HG02840 (cell line): Measurements from ENCODE around the gene DGKB.

ENCODE experiments used
- ATAC-seq: cut with Tn5 transposase; IDR thresholded peaks from one replicate; pipeline ENCODE4 v1.9.1; 2021; ENCODE audit warnings: mild to moderate bottlenecking, moderate library complexity, moderate number of reproducible peaks; ENCODE audit not compliant: unreplicated experiment, low FRiP score

DGKB gene

GRCh38 chr7:14868937-14869336 is 33.6 kb downstream of the DGKB start:
- no peak for ATAC-seq

DNA sequence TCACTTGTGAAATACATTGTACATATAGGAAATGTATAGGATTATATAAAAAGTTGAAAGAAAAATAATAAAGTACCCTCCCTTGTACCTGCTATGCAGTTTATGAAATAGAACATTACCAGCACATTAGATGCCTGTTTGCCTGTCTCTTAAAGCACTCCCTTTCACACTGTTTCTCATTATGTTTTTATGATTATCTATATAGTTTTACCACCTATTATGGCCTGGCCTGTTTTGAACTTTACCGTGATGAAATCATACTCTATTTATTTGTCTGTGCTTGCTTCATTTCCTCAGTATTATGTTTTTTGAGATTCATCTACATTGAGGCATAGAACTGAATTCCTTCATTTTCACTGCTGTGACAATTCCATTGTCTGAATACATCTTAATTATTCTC is 41.1 kb downstream of the DGKB start:
- ATAC-seq: no peak

GRCh38 chr7:14859267-14859666 is 43.3 kb downstream of the DGKB start:
- ATAC-seq: no peak

- no peak for ATAC-seq
Observed at GRCh38 chr7:14858866-14859265, 43.7 kb downstream of the DGKB start.

DNA sequence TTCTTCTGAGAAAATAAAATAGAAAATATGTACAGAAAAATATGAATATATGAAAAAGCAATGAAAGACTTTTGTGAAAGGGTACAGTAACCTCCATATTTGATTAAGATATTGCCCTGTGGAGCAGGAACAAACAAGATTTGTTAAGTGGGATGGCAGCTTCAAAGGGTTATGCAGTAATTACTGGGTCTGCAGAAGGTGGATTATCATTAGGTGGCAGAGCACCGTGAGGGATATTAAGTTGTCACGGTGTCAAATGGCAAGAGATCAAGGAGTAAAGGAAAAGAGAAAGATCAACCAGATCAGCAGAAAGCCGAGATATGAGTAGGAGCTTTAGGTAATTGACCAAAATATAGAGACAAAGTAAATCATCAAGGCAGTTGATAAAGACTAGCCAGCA is 44.1 kb downstream of the DGKB start:
- ATAC-seq: no peak

DNA sequence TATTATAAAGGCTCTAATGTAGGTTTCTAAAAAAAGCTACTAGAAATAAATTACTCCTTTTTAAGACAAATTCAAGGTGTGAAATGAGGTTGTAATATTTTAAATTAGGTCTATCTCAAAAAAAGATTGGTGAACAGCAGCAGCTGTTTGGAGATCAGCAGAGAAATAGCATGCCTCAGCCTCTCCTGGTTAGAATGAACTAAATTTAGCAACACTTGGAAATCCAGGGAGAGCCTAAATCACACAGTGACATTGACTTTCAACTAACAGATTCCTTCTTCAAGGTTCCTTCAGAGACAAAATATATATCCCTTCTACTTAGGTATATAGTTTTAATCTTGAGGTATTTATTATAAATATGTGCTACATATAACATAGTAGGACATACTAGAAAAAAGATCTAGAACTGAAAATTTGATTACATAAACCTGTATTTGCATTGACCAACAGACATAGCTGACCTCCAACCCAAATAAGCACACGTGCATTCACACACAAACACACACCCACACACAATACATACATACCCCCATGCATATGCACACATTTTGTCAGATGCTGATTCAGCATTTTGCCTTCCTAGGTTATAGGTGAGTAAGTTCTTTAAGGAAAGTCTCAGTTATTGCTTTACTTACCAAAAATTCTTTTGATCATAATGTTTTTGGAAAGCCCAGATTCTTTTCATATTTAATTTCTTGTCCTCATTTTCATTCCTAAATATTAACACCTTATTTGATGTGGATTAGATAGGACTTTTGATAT is 47.3 kb downstream of the DGKB start:
- ATAC-seq: no peak

- no peak for ATAC-seq
Observed at GRCh38 chr7:14854471-14854870, 48.1 kb downstream of the DGKB start.

DNA sequence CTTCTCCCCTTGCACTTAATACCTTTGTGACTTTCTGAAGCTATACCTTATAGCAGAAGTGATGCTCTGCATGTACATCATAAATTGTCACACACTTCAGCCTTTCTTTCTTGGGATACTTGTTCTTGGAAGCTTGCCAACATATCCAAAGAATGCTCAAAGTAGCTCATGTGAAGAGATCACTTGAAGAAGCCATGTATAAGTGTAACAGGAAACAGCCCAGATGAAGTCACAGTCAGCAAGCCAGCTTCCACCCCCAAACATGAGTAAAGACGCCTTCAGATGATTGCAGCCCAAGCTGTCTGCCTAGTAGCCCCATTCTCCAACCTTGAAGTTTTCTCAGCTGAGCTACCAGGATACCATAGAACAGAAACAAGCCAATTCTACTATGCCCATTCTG is 50.9 kb downstream of the DGKB start:
- no peak for ATAC-seq

GRCh38 chr7:14850039-14850438 is 52.5 kb downstream of the DGKB start:
- no peak for ATAC-seq

DNA sequence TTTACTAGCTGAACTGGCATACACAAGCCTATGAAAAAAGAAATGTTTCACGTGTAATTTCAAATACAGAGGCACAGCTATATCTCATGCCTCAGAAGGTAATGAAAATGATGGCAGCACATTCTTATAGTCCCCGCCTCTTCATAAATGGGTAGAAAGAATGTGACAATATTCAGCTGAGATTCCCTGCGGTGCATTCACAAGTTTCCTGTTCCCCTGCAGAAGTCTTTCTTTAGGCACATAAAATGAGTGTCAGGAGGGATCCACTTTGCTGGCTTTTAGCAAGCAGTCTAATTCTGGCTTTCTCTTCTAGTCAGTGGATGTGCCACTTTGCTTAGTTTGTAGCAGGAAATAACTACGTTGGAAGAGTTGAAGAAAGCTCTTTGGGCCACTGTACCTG is 56.1 kb downstream of the DGKB start:
- ATAC-seq: no peak

GRCh38 chr7:14843755-14844154 is 58.8 kb downstream of the DGKB start:
- ATAC-seq: no peak

DNA sequence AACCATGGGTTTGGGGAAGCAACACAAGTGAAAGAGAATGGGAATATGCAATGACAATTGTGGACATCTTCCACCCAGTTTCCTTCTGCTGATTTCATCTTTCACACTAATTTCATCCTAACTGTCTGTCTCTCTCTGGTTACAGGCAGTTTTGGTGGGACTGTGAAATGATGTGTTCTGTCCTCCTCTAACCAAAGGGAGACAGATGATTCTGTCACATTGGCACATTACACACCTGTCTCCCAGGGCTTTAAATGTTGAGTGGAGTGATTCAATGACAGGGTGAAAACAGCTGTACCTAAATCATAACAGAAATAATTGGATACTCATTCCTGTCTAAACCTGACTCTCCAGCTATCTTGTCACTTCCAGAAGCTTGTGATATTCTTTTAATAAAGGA is 60.0 kb downstream of the DGKB start:
- no peak for ATAC-seq

- ATAC-seq: no peak
Observed at GRCh38 chr7:14841869-14842268, 60.7 kb downstream of the DGKB start.

DNA sequence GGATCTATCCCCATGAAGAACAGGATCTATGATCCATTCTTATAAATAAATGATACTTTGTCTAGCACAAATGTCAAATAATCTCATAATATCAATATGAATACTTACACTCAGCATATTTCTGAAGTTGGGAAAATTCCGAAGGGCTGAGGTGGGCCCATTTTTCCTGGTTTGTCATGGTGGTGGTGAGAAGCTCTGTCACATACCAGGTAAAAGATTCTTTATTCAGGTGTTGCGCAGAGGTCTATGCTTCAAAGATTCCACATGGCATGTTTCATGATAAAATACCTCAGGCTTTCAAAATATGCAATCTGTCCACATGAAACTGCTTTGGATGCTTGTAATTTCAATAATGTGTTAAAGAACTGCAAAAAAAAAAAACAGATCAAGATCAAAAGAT is 61.5 kb downstream of the DGKB start:
- ATAC-seq: no peak

DNA sequence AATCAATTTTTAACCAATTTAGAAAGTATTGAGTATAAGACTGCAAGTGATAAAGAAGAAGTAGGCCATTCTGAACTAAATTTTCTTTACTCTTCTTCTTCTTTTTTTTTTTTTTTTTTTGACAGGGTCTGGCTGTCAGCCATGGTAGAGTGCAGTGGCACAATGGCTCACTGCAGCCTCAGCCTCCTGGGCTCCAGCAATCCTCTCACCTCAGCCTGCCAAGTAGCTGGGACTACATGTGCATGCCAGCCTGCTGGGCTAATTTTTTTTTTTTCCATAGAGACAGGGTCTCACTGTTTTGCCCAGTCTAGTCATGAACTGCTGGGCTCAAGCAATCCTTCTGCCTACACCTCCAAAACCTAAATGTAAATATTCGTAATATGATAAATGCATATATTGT is 63.2 kb downstream of the DGKB start:
- ATAC-seq: no peak

DNA sequence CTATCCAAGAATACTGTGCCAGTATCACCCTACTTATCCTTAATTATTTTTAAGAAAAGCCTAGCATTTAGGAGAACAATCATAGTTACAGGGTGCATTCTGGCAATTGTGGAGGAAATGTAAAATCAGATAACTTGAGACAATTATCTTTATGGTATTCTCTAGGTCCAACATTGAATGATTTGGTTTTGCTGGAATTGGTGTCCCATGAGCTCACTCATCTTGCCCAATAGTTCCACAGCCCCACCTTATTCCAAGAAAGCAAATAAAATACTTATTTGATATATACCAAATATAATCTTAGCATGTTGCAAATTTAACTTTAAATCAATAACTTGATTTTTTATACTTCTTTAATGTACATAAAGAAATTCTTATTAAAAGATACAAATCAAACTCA is 65.3 kb downstream of the DGKB start:
- ATAC-seq: no peak

- no peak for ATAC-seq
Observed at GRCh38 chr7:14836571-14837189, 65.9 kb downstream of the DGKB start.

DNA sequence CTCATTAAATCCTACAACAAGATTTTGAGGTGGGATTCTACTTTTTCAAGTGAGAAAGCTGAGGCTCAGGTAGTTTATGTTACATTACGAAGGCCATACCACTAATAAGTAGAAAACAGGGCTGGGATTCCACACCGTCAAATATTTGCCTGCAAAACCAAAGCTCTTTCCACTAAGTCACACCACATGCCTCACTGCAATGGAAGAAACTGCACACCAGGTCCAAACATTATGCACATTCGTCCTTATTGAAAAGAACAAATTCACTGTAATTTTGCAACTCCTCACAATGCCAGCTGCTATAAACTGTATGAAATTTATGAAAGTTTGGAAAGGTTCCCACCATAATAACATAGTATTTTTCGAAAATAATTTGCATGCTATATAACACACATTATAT is 66.5 kb downstream of the DGKB start:
- ATAC-seq: no peak

GRCh38 chr7:14835384-14835783 is 67.2 kb downstream of the DGKB start:
- ATAC-seq: no peak

DNA sequence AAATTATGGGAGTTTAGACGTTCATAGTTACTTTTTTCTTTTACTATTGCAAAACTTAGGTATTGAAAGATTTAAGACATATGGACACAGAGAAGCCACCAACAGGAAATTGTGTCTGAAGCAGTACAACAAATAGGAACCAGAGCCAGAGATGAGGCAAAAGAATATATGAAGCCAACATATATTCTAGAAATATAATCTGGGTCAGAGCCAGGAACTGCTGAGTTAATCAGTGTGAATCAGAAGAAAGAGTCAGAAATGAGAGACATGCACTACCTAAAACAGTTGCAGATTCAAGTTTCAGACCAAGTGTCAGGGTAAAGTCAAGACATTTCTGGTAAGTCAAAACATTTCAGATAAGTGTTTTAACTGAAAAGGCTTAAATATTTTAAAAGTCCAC is 67.7 kb downstream of the DGKB start:
- ATAC-seq: no peak

- ATAC-seq: peak; percentile 60
Observed at GRCh38 chr7:14834456-14834855, 68.1 kb downstream of the DGKB start.

GRCh38 chr7:14833707-14834106 is 68.8 kb downstream of the DGKB start:
- no peak for ATAC-seq
